Ramos (cell line): Measurements from ENCODE around the gene CPNE9.

Experiments
- in situ Hi-C: fragments of 300-500 bp; cut with MboI; formaldehyde crosslinking; loops from one replicate; pipeline ENCODE4 v1.14.3; 2022; ENCODE audit warnings: low sequenced_read_pairs; ENCODE audit not compliant: unreplicated experiment

Gene CPNE9

GRCh38 chr3:9703736-9704346 is at the start of gene CPNE9:
Gene CPNE9 (plus strand): TSS chr3:9703833. CDS start chr3:9703997, 164 bp downstream.
- in situ Hi-C loops, result no loop called here

DNA sequence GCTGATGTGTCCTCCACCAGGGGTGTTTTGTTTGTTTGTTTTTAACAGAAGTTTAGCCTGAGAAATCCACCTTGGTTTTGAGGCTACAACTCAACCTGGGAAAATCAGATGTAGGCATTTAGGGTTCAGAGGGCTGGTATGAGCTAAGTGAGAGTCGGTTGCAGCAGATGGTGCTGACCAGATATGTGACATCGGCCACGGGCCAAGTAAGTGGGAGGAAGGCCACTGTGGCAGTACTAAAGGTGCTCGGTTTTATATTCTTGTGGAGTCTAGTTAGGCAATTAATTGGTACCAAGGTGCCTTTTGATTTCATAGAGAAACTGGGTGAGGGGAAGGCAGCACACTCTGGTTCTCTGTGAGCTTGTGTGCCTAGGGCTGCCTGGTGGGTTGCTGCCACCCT is 43.8 kb upstream of the CPNE9 start:
- in situ Hi-C loops, result no loop called here

GRCh38 chr3:9660972-9661371 is 42.7 kb upstream of the CPNE9 start:
- in situ Hi-C loops, result no loop called here

DNA sequence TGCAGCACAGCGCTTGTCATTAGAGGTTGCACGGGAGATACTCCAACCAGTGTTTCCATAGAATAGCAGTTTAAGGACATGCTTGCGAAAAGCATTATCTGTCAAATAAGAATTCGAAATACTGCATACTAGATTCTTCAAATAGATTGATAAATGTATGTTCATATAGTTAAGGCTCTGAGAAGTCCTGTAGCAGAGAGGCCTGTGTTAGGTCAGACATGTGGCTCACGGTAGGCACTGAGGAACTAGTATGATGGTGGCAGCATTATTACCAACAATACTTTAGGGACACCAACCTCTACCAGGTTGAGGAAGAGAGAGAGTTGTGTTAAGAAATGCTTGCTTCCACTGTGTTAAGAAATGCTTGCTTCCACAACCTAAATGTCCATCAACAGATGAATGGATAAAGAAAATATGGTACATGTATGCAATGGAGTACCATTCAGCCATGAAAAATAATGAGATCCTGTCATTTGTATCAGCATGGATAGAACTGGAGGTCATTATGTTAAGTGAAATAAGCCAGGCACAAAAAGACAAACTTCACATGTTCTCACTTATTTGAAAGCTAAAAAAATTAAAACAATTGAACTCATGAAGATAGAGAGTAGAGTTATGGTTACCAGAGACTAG is 39.4 kb upstream of the CPNE9 start:
- in situ Hi-C loops, result no loop called here

DNA sequence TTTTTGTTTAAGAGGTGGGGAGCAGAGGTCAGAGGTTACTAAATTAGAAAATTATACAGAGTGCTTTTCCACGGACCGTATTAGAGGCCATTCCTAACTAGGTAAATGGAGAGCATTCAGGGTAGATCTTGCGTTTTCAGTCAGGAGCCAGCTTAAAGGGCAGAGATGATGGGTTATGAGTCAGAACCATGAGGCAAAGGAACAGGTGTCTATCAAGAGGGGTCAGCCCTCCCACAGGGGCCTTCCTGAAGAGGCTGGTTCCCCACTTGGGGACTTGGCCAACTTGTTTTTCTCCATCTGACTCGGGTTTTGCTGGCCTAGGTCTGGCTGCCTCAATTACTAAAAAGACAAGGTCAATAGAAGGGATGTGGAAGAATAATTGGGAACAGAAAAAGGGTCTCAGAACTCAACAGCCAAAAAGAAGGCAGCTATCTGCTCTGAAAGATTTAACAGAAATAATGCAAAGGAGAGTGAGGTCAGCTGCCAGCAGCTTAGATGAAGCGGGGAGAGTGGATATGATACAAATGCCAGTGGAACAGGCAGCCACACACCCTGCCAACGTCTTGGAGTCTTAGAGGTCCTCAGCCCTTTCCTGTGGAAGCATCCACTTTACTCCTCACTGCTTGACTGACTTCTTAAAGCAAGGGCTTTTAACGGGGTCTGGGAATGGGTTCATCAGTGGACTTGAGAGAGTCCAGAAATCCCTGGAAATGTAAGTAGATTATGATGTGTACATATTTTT is 36.8 kb upstream of the CPNE9 start:
- in situ Hi-C loops, result no loop called here

- in situ Hi-C loops, result no loop called here
Observed at GRCh38 chr3:9669277-9669676, 34.4 kb upstream of the CPNE9 start.

- in situ Hi-C loops, result no loop called here
Observed at GRCh38 chr3:9669720-9670432, 33.8 kb upstream of the CPNE9 start.

- in situ Hi-C loops, result no loop called here
Observed at GRCh38 chr3:9673082-9673481, 30.6 kb upstream of the CPNE9 start.

- in situ Hi-C loops, result no loop called here
Observed at GRCh38 chr3:9673752-9674151, 29.9 kb upstream of the CPNE9 start.

- in situ Hi-C loops, result no loop called here
Observed at GRCh38 chr3:9675736-9676290, 27.8 kb upstream of the CPNE9 start.

DNA sequence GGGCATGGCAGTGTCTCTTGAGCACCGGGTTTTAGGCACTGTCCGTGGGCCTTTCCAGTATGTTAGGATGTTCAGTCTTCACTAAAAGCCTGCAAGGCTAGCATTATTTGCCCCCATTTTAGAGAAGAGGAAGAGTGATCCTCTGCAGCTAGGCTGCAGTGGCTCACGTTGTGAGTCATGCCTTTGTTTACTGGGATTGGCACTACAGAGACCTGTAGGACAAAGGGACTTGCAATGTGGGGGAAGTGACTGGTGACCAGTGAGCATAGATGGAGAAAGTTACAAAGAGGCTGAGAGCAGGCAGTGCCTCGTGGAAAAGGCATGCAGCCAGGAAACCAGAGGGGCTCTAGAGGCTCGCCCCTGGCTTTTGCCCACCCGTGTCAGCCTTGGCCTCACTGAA is 26.8 kb upstream of the CPNE9 start:
- in situ Hi-C loops, result no loop called here

- in situ Hi-C loops, result no loop called here
Observed at GRCh38 chr3:9678493-9678892, 25.1 kb upstream of the CPNE9 start.

DNA sequence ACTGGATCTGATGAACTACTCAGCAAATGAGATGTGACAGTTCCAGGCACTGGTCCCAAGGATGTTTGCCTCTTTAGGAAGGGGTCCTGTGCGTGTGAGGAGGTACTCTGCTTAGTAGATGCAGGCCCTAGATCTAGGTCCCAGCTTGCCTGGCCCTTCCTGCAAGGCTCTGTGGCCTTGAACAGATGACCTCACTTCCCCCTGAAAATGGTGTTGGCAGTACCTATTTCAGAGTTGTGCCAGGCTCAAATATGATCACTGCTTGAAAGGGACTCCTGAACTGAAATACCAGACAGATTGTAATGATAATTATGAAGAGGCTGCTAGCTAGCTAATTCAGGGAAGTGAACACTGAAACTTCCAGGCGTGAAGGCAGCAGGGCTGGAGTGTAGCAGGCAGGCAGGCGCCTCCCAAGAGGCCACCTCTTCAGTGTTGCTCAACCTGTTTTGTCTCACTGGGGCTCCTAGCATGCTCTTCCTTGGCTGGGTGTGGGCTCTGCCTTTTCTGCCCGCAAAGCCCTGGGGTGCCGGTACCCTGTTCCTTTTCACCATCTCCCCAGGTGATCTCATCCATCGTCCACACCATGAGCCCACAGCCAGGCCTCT is 24.1 kb upstream of the CPNE9 start:
- in situ Hi-C loops, result no loop called here

DNA sequence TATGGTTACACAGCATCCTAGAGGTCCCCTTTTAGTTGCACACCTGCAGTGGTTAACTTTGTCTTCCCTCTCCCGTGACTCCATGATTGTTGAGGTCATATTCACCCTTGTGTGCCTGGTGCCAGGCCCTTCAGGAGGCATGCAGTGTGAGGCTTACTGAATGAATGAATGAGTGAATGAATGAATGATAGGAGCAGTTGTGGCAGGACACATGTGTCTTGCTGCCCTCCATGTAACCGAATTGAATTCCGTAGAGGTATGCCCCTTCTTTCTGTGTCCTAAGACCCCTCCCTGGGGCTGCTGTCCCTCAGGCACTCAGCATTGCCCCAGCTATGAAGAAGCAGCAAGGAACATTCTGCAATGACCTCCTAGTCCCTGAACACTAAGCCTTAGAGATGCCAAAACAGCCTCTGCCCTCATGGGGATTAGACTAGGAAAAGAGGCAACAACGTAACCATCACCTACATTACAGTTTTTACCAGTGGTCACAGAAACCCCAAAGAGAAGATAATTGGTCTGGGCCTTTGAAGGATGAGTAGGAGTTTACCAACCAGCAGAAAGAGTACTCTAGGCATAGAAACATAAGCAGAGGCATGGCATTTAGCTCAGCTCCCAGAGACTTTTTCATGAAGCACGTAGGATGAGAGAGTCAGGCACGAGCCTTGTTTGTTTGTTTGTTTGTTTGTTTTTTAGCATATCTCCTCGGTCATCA is 22.5 kb upstream of the CPNE9 start:
- in situ Hi-C loops, result no loop called here

GRCh38 chr3:9681723-9682081 is 21.9 kb upstream of the CPNE9 start:
- in situ Hi-C loops, result no loop called here

GRCh38 chr3:9682096-9682495 is 21.5 kb upstream of the CPNE9 start:
- in situ Hi-C loops, result no loop called here

GRCh38 chr3:9683426-9683825 is 20.2 kb upstream of the CPNE9 start:
- in situ Hi-C loops, result no loop called here

GRCh38 chr3:9685216-9686049 is 18.2 kb upstream of the CPNE9 start:
- in situ Hi-C loops, result no loop called here

- in situ Hi-C loops, result no loop called here
Observed at GRCh38 chr3:9686050-9686550, 17.5 kb upstream of the CPNE9 start.
